Right kidney (tissue), 1 donor: ENCODE measurements around the gene ECE1.
"Not testable (repeated sequence)": the region's sequence is repeated elsewhere in the genome, so short reads cannot be mapped to it uniquely, and the experiment has no call there.

ENCODE experiments used
- DNase-seq: peaks from one replicate; pipeline ENCODE4 v3.0.0-alpha.2; 2016

ECE1 gene

GRCh38 chr1:21178271-21178670, 112.0 kb downstream of the ECE1 start:
- DNase-seq = not testable (repeated sequence)

GRCh38 chr1:21176586-21177555, 113.4 kb downstream of the ECE1 start, which contains the start of gene EIF4G3:
TSS of gene EIF4G3 (minus strand) at chr1:21176897. CDS start at chr1:21002742, 174,155 bp downstream.
- peak; percentile 100 for DNase-seq

- peak; percentile 78 for DNase-seq
Measured at GRCh38 chr1:21175670-21176581, 114.3 kb downstream of the ECE1 start.

GRCh38 chr1:21175324-21175669, 115.0 kb downstream of the ECE1 start:
- DNase-seq = no peak

GRCh38 chr1:21174654-21175323, 115.5 kb downstream of the ECE1 start:
- DNase-seq = no peak

GRCh38 chr1:21174230-21174629, 116.0 kb downstream of the ECE1 start:
- no peak for DNase-seq

GRCh38 chr1:21173096-21173495, 117.2 kb downstream of the ECE1 start:
- not testable (repeated sequence) for DNase-seq

GRCh38 chr1:21170837-21171236, 119.4 kb downstream of the ECE1 start:
- DNase-seq = not testable (repeated sequence)

- no peak for DNase-seq
Measured at GRCh38 chr1:21168444-21168843, 121.8 kb downstream of the ECE1 start.
